ENCODE results near the gene SLBP. TPM values are rescaled to one million over a fixed set of nuclear protein-coding genes. Genes with fewer than 3 reads are reported as not detected.

SLBP gene
- total and polyA plus RNA-seq, 8 donors, result 8.7 to 20.2 (median 10.9) TPM

DNA sequence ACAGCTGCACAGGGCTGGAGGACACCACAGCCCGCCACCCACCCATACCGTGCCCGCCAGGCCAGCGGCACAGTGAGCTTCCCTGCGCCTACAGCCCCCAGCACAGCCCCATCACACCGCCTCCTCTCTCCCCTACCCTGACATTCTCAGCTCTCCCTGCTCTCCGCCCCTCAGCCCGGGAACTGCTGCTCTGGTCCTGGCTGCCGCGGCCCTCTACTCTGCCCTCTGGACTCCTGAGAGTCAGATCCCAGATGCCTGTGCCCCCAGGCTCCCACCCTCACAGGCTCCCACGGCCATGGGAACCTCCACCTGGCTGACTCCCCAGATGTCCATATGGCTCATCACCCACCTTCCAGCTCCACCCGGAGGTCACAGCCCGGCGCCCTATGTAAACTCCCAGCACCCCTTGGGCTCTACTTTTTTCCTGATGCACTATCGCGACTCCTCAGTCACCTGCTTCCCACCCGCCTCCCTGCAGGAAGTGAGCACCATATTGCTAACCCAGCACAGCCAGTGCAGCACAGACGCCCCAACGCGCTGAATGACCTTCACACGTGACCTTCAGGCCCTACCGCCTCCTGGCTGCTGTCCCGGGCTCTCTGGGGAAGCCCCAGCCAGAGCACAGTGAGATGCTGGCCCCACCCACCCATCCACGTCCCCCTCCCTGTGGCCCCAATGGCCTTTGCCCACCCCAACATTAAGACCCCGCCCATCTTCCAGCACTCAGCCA lies 51.0 kb downstream of the SLBP start:
- no peak overlapping the region for H3K4me3 ChIP-seq
- 64 to 72% methylated on average over 25 of the region's 25 CpGs for whole genome bisulfite sequencing, 2 donors
- H3K27ac ChIP-seq, result no peak overlapping the region
- FAIRE-seq, result no peak
- DNase-seq, result no peak
- H3K4me1 ChIP-seq, result no peaks in the 10 kb centered on the region
- intact Hi-C loops (cut with DNase I), result no loop called here
- no peaks in the 10 kb centered on the region for H3K36me3 ChIP-seq
- no peaks in the 10 kb centered on the region for H3K27me3 ChIP-seq
- no peak for ATAC-seq
- no peaks in the 10 kb centered on the region for H3K9me3 ChIP-seq
- TF ChIP-seq, protein P1, sequence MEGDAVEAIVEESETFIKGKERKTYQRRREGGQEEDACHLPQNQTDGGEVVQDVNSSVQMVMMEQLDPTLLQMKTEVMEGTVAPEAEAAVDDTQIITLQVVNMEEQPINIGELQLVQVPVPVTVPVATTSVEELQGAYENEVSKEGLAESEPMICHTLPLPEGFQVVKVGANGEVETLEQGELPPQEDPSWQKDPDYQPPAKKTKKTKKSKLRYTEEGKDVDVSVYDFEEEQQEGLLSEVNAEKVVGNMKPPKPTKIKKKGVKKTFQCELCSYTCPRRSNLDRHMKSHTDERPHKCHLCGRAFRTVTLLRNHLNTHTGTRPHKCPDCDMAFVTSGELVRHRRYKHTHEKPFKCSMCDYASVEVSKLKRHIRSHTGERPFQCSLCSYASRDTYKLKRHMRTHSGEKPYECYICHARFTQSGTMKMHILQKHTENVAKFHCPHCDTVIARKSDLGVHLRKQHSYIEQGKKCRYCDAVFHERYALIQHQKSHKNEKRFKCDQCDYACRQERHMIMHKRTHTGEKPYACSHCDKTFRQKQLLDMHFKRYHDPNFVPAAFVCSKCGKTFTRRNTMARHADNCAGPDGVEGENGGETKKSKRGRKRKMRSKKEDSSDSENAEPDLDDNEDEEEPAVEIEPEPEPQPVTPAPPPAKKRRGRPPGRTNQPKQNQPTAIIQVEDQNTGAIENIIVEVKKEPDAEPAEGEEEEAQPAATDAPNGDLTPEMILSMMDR (IDR thresholded peaks at IDR 0.05), result no peak

DNA sequence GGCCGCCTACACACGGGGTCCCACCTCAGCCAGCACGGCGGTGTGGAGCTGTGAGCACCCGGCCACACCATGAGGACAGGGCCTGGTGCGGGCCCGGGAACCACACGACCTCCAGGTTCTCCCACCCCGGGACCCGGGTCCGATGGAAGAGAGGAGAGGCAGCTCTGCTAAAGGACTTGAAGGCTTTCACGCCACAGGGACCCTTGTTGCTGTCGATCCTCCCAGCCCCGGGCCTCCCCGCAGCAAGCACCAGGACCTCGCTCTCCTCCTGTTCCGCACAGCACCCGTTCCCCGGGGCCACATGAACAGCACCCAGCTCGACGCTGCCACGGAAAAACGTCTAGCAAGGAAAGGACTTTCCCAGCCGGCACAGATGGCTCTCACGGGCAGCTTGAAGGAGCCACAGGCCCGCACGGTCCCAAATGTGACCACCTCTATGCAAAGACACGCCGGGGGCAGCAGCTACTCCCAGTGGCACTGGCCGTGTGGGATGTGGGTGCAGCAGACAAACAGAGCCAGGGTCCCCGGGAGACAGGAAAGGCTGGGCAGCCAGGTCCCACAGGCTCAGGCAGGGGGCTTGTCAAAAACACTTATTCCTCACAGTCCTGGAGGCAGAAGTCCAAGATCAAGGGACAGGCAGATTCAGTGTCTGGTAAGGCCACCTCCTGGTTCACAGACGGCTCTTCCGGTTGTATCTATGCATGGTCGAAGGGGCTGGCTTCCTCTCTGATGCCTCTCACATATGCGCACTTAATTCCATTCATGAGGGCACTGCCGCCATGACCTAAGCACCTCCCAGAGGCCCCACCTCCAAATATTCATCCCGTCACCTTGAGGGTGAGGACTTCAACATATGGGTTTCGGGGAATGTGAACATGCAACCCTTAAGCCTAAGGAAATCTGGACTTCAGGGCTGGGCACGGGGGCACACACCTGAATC lies 52.7 kb downstream of the SLBP start:
- TF ChIP-seq, protein P1 (IDR thresholded peaks at IDR 0.05), result no peak
- Histone ChIP-seq H3K9me3 (no peaks in the 10 kb centered on the region), H3K4me3 (no peak overlapping the region), H3K27me3 (no peaks in the 10 kb centered on the region), H3K27ac (no peak overlapping the region), H3K36me3 (no peaks in the 10 kb centered on the region), H3K4me1 (no peaks in the 10 kb centered on the region)
- ATAC-seq (no peak), DNase-seq (no peak), FAIRE-seq (no peak)
- 92 to 93% methylated on average over 39 of the region's 39 CpGs for WGBS, 2 donors
- intact Hi-C loops (cut with DNase I), result no loop called here

DNA sequence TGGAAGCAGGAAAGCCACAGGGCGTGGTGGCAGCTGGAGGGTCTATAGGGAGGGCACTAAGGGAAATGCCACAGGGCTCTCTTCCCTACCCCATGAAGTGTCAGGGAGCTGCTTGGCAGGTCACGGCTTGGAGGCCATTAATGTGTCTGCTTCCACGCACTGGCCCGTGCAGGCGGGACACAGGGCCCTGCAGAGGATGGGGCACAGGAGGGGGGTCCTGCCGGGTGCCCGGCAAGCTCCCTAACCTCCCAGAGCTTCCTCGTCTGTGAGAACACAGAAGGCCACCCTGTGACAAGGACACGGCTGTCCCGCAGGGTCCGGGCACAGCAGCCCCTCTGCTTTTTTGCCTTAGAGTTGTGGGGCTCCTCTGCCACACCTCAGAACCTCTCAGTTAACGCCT lies 53.5 kb downstream of the SLBP start:
- ATAC-seq, result no peak

DNA sequence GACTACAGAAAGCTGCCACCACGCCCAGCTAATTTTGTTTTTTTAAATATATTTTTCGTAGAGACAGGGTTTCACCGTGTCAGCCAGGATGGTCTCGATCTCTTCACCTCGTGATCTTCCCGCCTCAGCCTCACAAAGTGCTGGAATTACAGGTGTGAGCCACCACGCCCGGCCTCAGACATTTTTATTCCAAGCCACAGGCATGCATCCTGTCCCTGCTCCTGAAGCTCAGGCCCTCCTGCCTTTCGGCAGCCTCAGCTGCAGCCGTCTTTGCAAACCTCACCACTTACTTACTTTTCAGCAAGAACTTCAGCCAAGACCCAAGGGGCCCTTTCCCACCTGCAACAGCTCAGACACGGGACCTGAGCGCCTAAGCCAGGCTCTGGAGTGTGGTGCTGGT lies 54.0 kb downstream of the SLBP start:
- Histone ChIP-seq H3K27me3 (no peaks in the 10 kb centered on the region), H3K36me3 (no peaks in the 10 kb centered on the region), H3K4me3 (no peak overlapping the region), H3K4me1 (no peaks in the 10 kb centered on the region), H3K9me3 (no peaks in the 10 kb centered on the region), H3K27ac (no peak overlapping the region)
- FAIRE-seq (no peak), DNase-seq (no peak), ATAC-seq (no peak)
- intact Hi-C loops (cut with DNase I), result no loop called here
- TF ChIP-seq, protein P1 (IDR thresholded peaks at IDR 0.05), result no peak
- WGBS, 2 donors, result 92 to 93% methylated on average over 12 of the region's 12 CpGs

More for the DNA sequence above, 53.5 kb downstream of the SLBP start:
- TF ChIP-seq, protein P1 (IDR thresholded peaks at IDR 0.05), result no peak
- intact Hi-C loops (cut with DNase I), result no loop called here
- H3K9me3 ChIP-seq, result no peaks in the 10 kb centered on the region
- H3K27me3 ChIP-seq, result no peaks in the 10 kb centered on the region
- no peaks in the 10 kb centered on the region for H3K36me3 ChIP-seq
- H3K4me1 ChIP-seq, result no peaks in the 10 kb centered on the region
- FAIRE-seq, result no peak
- 88 to 90% methylated on average over 12 of the region's 12 CpGs for WGBS, 2 donors
- no peak overlapping the region for H3K4me3 ChIP-seq
- no peak overlapping the region for H3K27ac ChIP-seq
- DNase-seq, result no peak

Data from pancreas (tissue), 10 donors.